Measurements from ENCODE around the gene FAF1. TPM values are rescaled to one million over a fixed set of nuclear protein-coding genes. Genes with fewer than 3 reads are reported as not detected.

Gene FAF1
- polyA plus RNA-seq, 1 of the 3 experiments (the other 2 are of a cell fraction) = 8.7 TPM

GRCh38 chr1:50857702-50858101 is 102.4 kb downstream of the FAF1 start:
- Histone ChIP-seq H3K27ac (ENCODE audit: low read depth in 2 of 2, low read length in 1 of 2) (no peak overlapping the region), H2AFZ (ENCODE audit: low read depth) (no peak overlapping the region), H3F3A (replicated peaks; ENCODE audit: insufficient read depth) (no peaks in the 10 kb centered on the region), H3K9me2 (no peaks in the 10 kb centered on the region), H3K4me3 (ENCODE audit: low read depth in 2 of 2, low read length in 1 of 2) (no peak overlapping the region), H3K4me1 (ENCODE audit: control insufficient read depth in 1 of 2, insufficient read depth in 2 of 2, low read depth in 1 of 2, low read length in 1 of 2) (no peaks in the 10 kb centered on the region), H3K9ac (no peak overlapping the region), H3K36me3 (replicated peaks in 1 of 2; ENCODE audit: control insufficient read depth in 1 of 2, insufficient read depth in 2 of 2, low read length in 1 of 2) (peaks cover 0 to 12% of the 10 kb centered on the region in 2 experiments), H3K79me2 (ENCODE audit: insufficient read depth) (peaks cover 46% of the 10 kb centered on the region), H4K20me1 (ENCODE audit: insufficient read depth) (no peaks in the 10 kb centered on the region), H3K9me3 (peaks cover 11% of the 10 kb centered on the region; the same call in 1 of the 2 replicates), H3K4me2 (no peak overlapping the region), H3K27me3 (ENCODE audit: insufficient read depth) (no peaks in the 10 kb centered on the region)
- ChIA-PET POLR2A (no interaction called here), CTCF (interaction anchor here (1.2 to 1.3 kb wide), 2 partner anchors 13 to 16 kb away, joined by 3 read pairs; no protein-coding TSS in a partner anchor)
- TF ChIP-seq YY1 (IDR thresholded peaks at IDR 0.05; ENCODE audit: low read depth) = no peak
- no peak for TF ChIP-seq SIN3A (IDR thresholded peaks at IDR 0.05; ENCODE audit: borderline replicate concordance, low read depth, low read length)
- TF ChIP-seq NRF1 (IDR thresholded peaks at IDR 0.05; ENCODE audit: low read depth, low read length) = no peak
- no peak for TF ChIP-seq RXRA (IDR thresholded peaks at IDR 0.05; ENCODE audit: borderline replicate concordance, low read depth)
- TF ChIP-seq TCF12 (IDR thresholded peaks at IDR 0.05) = no peak
- no peak for TF ChIP-seq ELF1 (IDR thresholded peaks at IDR 0.05)
- TF ChIP-seq USF1 (IDR thresholded peaks at IDR 0.05; ENCODE audit: borderline replicate concordance, low read depth) = no peak
- no peak for TF ChIP-seq TAF1 (IDR thresholded peaks at IDR 0.05; ENCODE audit: borderline replicate concordance, low read depth, low read length)
- no peak for TF ChIP-seq IRF3 (IDR thresholded peaks at IDR 0.05; ENCODE audit: low read depth, low read length)
- TF ChIP-seq NFIC (IDR thresholded peaks at IDR 0.05; ENCODE audit: borderline replicate concordance) = no peak
- no peak for TF ChIP-seq GATA2 (CRISPR knock-in tag; IDR thresholded peaks at IDR 0.05)
- TF ChIP-seq FOXJ3 (CRISPR knock-in tag; IDR thresholded peaks at IDR 0.05) = no peak
- TF ChIP-seq MEF2A (IDR thresholded peaks at IDR 0.05; ENCODE audit: borderline replicate concordance, low read depth) = no peak
- no peak for DNase-seq
- 97% methylated on average over 1 of the region's 1 CpG for WGBS (ENCODE audit: low lambda C conversion rate)

GRCh38 chr1:50853325-50853724 is 106.7 kb downstream of the FAF1 start:
- H2AFZ ChIP-seq (ENCODE audit: low read depth) = no peak overlapping the region
- no peaks in the 10 kb centered on the region for H3K27me3 ChIP-seq (ENCODE audit: insufficient read depth)
- H3K4me1 ChIP-seq (ENCODE audit: control insufficient read depth in 1 of 2, insufficient read depth in 2 of 2, low read depth in 1 of 2, low read length in 1 of 2) = no peaks in the 10 kb centered on the region
- H4K20me1 ChIP-seq (ENCODE audit: insufficient read depth) = no peaks in the 10 kb centered on the region; the same call in 1 of the 2 replicates
- no peak overlapping the region for H3K9ac ChIP-seq
- no peak for TF ChIP-seq USF1 (IDR thresholded peaks at IDR 0.05; ENCODE audit: borderline replicate concordance, low read depth)
- no peak for TF ChIP-seq CHD2 (IDR thresholded peaks at IDR 0.05; ENCODE audit: low read length, partially characterized antibody)
- TF ChIP-seq IRF3 (IDR thresholded peaks at IDR 0.05; ENCODE audit: low read depth, low read length) = no peak
- TF ChIP-seq TCF12 (IDR thresholded peaks at IDR 0.05) = no peak
- TF ChIP-seq TEAD4 (IDR thresholded peaks at IDR 0.05; ENCODE audit: borderline replicate concordance, insufficient read depth) = no peak
- no peak for TF ChIP-seq TAF1 (IDR thresholded peaks at IDR 0.05; ENCODE audit: borderline replicate concordance, low read depth, low read length)
- TF ChIP-seq USF2 (IDR thresholded peaks at IDR 0.05; ENCODE audit: borderline replicate concordance, low read depth, low read length) = no peak
- TF ChIP-seq EZH2phosphoT487 (IDR thresholded peaks at IDR 0.05; ENCODE audit: borderline replicate concordance, low read depth) = no peak
- TF ChIP-seq RAD21 (IDR thresholded peaks at IDR 0.05; ENCODE audit: low read length) = no peak
- no peaks in the 10 kb centered on the region for H3F3A ChIP-seq (replicated peaks; ENCODE audit: insufficient read depth)
- H3K79me2 ChIP-seq (ENCODE audit: insufficient read depth) = peaks cover 15% of the 10 kb centered on the region; the same call in 1 of the 2 replicates
- H3K27ac ChIP-seq (ENCODE audit: low read depth in 2 of 2, low read length in 1 of 2) = no peak overlapping the region
- H3K9me2 ChIP-seq = no peaks in the 10 kb centered on the region
- 93% methylated on average over 3 of the region's 3 CpGs for WGBS (ENCODE audit: low lambda C conversion rate)
- no peak for DNase-seq
- ChIA-PET POLR2A (no interaction called here), CTCF (interaction anchor here (1.9 kb wide), 1 partner anchor 78 kb away, joined by 4 read pairs; no protein-coding TSS in a partner anchor)
- H3K4me3 ChIP-seq (ENCODE audit: low read depth in 2 of 2, low read length in 1 of 2) = no peak overlapping the region
- H3K9me3 ChIP-seq = 0 out of 2 replicates have a peak, but pooled peaks cover under 1% of the 10 kb centered on the region
- peaks cover 0 to 9% of the 10 kb centered on the region in 2 experiments for H3K36me3 ChIP-seq (replicated peaks in 1 of 2; ENCODE audit: control insufficient read depth in 1 of 2, insufficient read depth in 2 of 2, low read length in 1 of 2)
- no peak overlapping the region for H3K4me2 ChIP-seq
